ENCODE results near the gene SLC16A6. TPM values are rescaled to one million over a fixed set of nuclear protein-coding genes. Genes with fewer than 3 reads are reported as not detected.
A peak's percentile ranks its signal among the peaks of the same experiment; 100 is the strongest.
"Not testable (repeated sequence)": the region's sequence is repeated elsewhere in the genome, so short reads cannot be mapped to it uniquely, and the experiment has no call there.

The SLC16A6 gene
- total RNA-seq, 1 donor from 2014 or later, result under 0.01 TPM

DNA sequence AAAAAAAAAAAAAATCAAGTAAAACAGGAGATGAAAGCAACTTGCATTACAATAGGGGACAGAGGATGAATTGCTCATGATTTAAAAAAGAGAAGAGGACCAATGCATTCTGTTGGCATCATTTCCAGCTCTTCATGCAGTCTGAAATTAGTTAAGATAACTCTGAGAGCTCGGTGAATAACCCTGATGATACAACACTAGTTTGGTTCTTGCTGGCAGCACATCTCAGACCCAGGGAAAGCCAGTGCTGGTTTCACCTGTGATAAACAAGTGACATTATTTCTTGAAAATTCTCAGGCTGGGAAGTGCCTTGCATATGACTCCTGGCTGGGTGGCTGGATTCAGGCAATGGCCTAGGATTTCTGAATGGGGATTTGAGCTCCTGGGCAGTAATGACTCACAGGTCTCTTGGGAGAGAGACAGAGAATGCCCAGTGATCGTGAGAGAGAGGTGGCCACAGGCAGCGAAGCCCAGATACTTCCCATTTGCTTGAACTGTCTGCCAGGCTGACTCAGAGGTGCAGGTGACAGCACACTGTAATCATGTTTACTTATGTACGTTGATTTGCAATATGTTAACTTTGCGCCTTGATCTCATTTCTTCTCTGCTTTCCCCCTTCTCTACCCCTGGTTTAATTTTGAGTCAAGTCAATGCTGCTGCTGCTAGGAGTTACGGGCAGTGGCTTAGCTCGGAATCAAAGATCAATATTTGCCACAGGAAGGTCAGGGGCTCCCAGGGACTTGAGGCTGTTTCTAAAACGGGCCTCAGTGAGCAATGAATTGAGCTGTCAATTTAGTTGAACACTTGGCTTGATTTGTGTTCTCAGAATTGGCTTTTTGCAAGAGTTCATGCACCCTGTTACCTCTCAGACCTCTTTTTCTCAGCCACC lies 27.4 kb upstream of the SLC16A6 start:
- Histone ChIP-seq H3K27me3 (ENCODE audit: control insufficient read depth, insufficient read depth, low read length) (no peaks in the 10 kb centered on the region), H3K4me3 (ENCODE audit: low read depth, low read length) (no peak overlapping the region), H3K36me3 (ENCODE audit: control insufficient read depth, insufficient read depth, low read length) (no peaks in the 10 kb centered on the region)
- FAIRE-seq (no peak), DNase-seq (ENCODE audit: low read depth) (peak; percentile 66)
- no peak for TF ChIP-seq CTCF (IDR thresholded peaks at IDR 0.05; ENCODE audit: insufficient read depth, low read length, severe bottlenecking)

DNA sequence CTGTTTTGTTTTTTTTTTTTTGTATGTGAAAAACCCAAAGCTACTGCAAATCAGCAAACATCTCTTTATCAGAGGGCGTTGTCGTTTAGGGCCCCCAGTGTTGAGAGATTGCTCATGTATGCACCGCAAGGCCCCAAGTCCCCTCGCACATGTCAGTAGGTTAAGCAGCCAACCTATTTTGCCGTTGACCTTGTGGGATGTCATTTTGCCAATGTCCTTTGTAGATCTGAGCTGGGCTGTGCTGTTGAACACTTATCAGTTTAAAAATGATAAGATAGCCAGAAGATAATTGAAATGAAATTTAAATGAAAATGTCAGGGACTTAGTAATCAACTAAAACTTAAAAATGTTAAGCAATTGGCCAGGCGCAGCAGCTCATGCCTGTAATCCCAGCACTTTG lies 26.5 kb upstream of the SLC16A6 start:
- DNase-seq (ENCODE audit: low read depth) (no peak), FAIRE-seq (no peak)
- TF ChIP-seq CTCF (IDR thresholded peaks at IDR 0.05; ENCODE audit: insufficient read depth, low read length, severe bottlenecking), result no peak
- no peaks in the 10 kb centered on the region for H3K27me3 ChIP-seq (ENCODE audit: control insufficient read depth, insufficient read depth, low read length)
- H3K36me3 ChIP-seq (ENCODE audit: control insufficient read depth, insufficient read depth, low read length), result no peaks in the 10 kb centered on the region
- no peak overlapping the region for H3K4me3 ChIP-seq (ENCODE audit: low read depth, low read length)

- no peak for TF ChIP-seq CTCF (IDR thresholded peaks at IDR 0.05; ENCODE audit: insufficient read depth, low read length, severe bottlenecking)
- FAIRE-seq, result no peak
- no peak overlapping the region for H3K4me3 ChIP-seq (ENCODE audit: low read depth, low read length)
- no peaks in the 10 kb centered on the region for H3K27me3 ChIP-seq (ENCODE audit: control insufficient read depth, insufficient read depth, low read length)
- no peak for DNase-seq (ENCODE audit: low read depth)
- no peaks in the 10 kb centered on the region for H3K36me3 ChIP-seq (ENCODE audit: control insufficient read depth, insufficient read depth, low read length)
These were observed 25.0 kb upstream of the SLC16A6 start for GRCh38 chr17:68315930-68316329.

GRCh38 chr17:68314916-68315535 lies 24.1 kb upstream of the SLC16A6 start:
- DNase-seq (ENCODE audit: low read depth), result peak; percentile 37
- no peak for TF ChIP-seq CTCF (IDR thresholded peaks at IDR 0.05; ENCODE audit: insufficient read depth, low read length, severe bottlenecking)
- Histone ChIP-seq H3K4me3 (ENCODE audit: low read depth, low read length) (no peak overlapping the region), H3K36me3 (ENCODE audit: control insufficient read depth, insufficient read depth, low read length) (no peaks in the 10 kb centered on the region), H3K27me3 (ENCODE audit: control insufficient read depth, insufficient read depth, low read length) (no peaks in the 10 kb centered on the region)
- FAIRE-seq, result no peak

DNA sequence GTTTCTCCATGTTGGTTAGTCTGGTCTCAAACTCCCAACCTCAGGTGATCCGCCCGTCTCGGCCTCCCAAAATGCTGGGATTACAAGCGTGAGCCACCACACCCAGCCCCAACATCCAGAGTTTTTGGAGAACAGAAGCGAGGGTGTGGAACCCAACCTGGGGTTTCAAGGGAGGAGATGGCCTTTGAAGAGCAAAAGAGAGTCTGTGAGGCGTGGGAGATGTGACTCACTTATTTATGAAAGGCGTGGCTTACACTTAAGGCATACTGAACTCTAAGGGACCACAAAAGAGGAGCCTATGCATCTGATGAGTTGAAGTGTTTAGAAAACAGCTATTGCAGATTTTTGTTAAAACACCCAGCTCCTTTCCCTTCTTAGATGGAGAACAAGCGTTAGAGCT lies 19.2 kb upstream of the SLC16A6 start:
- FAIRE-seq (no peak), DNase-seq (ENCODE audit: low read depth) (peak; percentile 41)
- H3K4me3 ChIP-seq (ENCODE audit: low read depth, low read length), result no peak overlapping the region
- no peak for TF ChIP-seq CTCF (IDR thresholded peaks at IDR 0.05; ENCODE audit: insufficient read depth, low read length, severe bottlenecking)
- no peaks in the 10 kb centered on the region for H3K27me3 ChIP-seq (ENCODE audit: control insufficient read depth, insufficient read depth, low read length)
- H3K36me3 ChIP-seq (ENCODE audit: control insufficient read depth, insufficient read depth, low read length), result no peaks in the 10 kb centered on the region

- not testable (repeated sequence) for H3K27me3 ChIP-seq (ENCODE audit: control insufficient read depth, insufficient read depth, low read length); H3K36me3 ChIP-seq (ENCODE audit: control insufficient read depth, insufficient read depth, low read length); H3K4me3 ChIP-seq (ENCODE audit: low read depth, low read length); FAIRE-seq; DNase-seq (ENCODE audit: low read depth)
These were observed 18.2 kb upstream of the SLC16A6 start for GRCh38 chr17:68309066-68309670.

- not testable (repeated sequence) for H3K4me3 ChIP-seq (ENCODE audit: low read depth, low read length); H3K27me3 ChIP-seq (ENCODE audit: control insufficient read depth, insufficient read depth, low read length); DNase-seq (ENCODE audit: low read depth); H3K36me3 ChIP-seq (ENCODE audit: control insufficient read depth, insufficient read depth, low read length); FAIRE-seq
These were observed 17.6 kb upstream of the SLC16A6 start for GRCh38 chr17:68308486-68308885.
